ENCODE measurements around the gene XRN1. TPM values are rescaled to one million over a fixed set of nuclear protein-coding genes. Genes with fewer than 3 reads are reported as not detected.
"Not testable (repeated sequence)": the region's sequence is repeated elsewhere in the genome, so short reads cannot be mapped to it uniquely, and the experiment has no call there.

The XRN1 gene
- total and polyA plus RNA-seq, 2 of the 8 experiments (the other 6 are each of a cell fraction or from before 2014, with no cell fraction given): 1.9 to 17.2 TPM

GRCh38 chr3:142400537-142400936 is 47.3 kb downstream of the XRN1 start:
- DNase-seq (ENCODE audit: low read depth in 1 of 2, low spot score in 2 of 2); H3K23me2 ChIP-seq (ENCODE audit: low read depth, low read length); H3K4me3 ChIP-seq (ENCODE audit: extremely low read depth in 1 of 4, insufficient read depth in 2 of 4, low read depth in 3 of 4, low read length in 4 of 4); H3K9ac ChIP-seq (replicated peaks in 1 of 4; ENCODE audit: extremely low read depth in 1 of 4, low read depth in 3 of 4, low read length in 3 of 4); H3K4ac ChIP-seq (replicated peaks; ENCODE audit: insufficient read length, low read depth, low read length); H2BK12ac ChIP-seq (ENCODE audit: low read depth, low read length); H3K23ac ChIP-seq (ENCODE audit: insufficient read length); H4K5ac ChIP-seq (ENCODE audit: insufficient read length, low read depth, low read length); H3K79me1 ChIP-seq (ENCODE audit: low read depth, low read length); H2AFZ ChIP-seq (ENCODE audit: low read length); H3K4me2 ChIP-seq (ENCODE audit: insufficient read depth in 1 of 2, low read depth in 2 of 2, low read length in 2 of 2); H3K27ac ChIP-seq (ENCODE audit: low read depth, low read length); H3K9me3 ChIP-seq (ENCODE audit: insufficient read depth in 2 of 2, low read depth in 1 of 2, low read length in 1 of 2); FAIRE-seq; POLR2A ChIA-PET (ENCODE audit: partially characterized antibody); H3K56ac ChIP-seq (replicated peaks; ENCODE audit: insufficient read length, low read depth, low read length); H2AK5ac ChIP-seq (ENCODE audit: low read depth, low read length); H3K4me1 ChIP-seq (replicated peaks in 1 of 4; ENCODE audit: control insufficient read depth in 3 of 4, insufficient read depth in 4 of 4, low read length in 3 of 4); H3K27me3 ChIP-seq (replicated peaks in 1 of 4; ENCODE audit: control insufficient read depth in 3 of 4, extremely low read depth in 1 of 4, insufficient read depth in 3 of 4, low read length in 3 of 4); H3K14ac ChIP-seq (ENCODE audit: insufficient read length); H2BK15ac ChIP-seq (ENCODE audit: low read length); CTCF ChIA-PET (ENCODE audit: partially characterized antibody); H3K18ac ChIP-seq (ENCODE audit: extremely low read depth, low read length); H2BK20ac ChIP-seq (ENCODE audit: low read length); H4K20me1 ChIP-seq (replicated peaks in 1 of 2; ENCODE audit: control insufficient read depth in 1 of 2, insufficient read depth in 2 of 2, low read length in 2 of 2); H4K8ac ChIP-seq (ENCODE audit: extremely low read depth, insufficient read depth, low read length); H4K91ac ChIP-seq (replicated peaks; ENCODE audit: insufficient read length, low read length); H3K79me2 ChIP-seq (ENCODE audit: control insufficient read depth in 1 of 2, insufficient read depth in 2 of 2, low read length in 2 of 2); H2BK5ac ChIP-seq (ENCODE audit: low read depth, low read length); H2BK120ac ChIP-seq (replicated peaks; ENCODE audit: low read depth, low read length): not testable (repeated sequence)
- H3K36me3 ChIP-seq (ENCODE audit: control insufficient read depth in 2 of 4, insufficient read depth in 4 of 4, low read length in 3 of 4): peaks cover 0 to 29% (median 4%) of the 10 kb centered on the region in 4 experiments; a peak in 5 of 8 replicates
- 91% methylated on average over 7 of the region's 7 CpGs; no CpG with 5 or more reads in 1 of the 2 experiments for WGBS, 2 experiments (ENCODE audit: extremely low coverage in 1 of 2, insufficient coverage in 1 of 2, insufficient read length in 1 of 2, insufficient replicate concordance in 2 of 2, low coverage in 1 of 2, low lambda C conversion rate in 2 of 2, missing lambda C conversion rate in 1 of 2)
